Aorta (tissue), 5 donors: ENCODE measurements around the gene FURIN. TPM values are rescaled to one million over a fixed set of nuclear protein-coding genes. Genes with fewer than 3 reads are reported as not detected.

Experiments
- ATAC-seq: fragments of 200-7000 bp; cut with Tn5 transposase; one replicate; pipeline ENCODE4 v1.9.1; 2022; ENCODE audit warnings: moderate library complexity; ENCODE audit not compliant: low FRiP score
- DNase-seq, 2 donors: peaks; one replicate each; pipeline ENCODE4 v3.0.0-alpha.2; 2020
- H3K27ac ChIP-seq, 2 donors: one replicate each; pipeline ENCODE4 v1.5.1; 2013; ENCODE audit warnings: low read length in 2 of 2, mild to moderate bottlenecking in 2 of 2, moderate library complexity in 2 of 2, control low read depth in 1 of 2, inconsistent platforms in 1 of 2, low read depth in 1 of 2
- H3K27me3 ChIP-seq, 2 donors: one replicate each; pipeline ENCODE4 v1.6.1; 2013; ENCODE audit warnings: control low read depth in 1 of 2, low read length in 1 of 2, mild to moderate bottlenecking in 1 of 2, moderate library complexity in 1 of 2; ENCODE audit not compliant: insufficient read depth in 2 of 2, control insufficient read depth in 1 of 2
- H3K36me3 ChIP-seq, 2 donors: one replicate each; pipeline ENCODE4 v1.6.1; 2013; ENCODE audit warnings: control low read depth in 1 of 2, low read length in 1 of 2, mild to moderate bottlenecking in 1 of 2; ENCODE audit not compliant: insufficient read depth in 2 of 2, control insufficient read depth in 1 of 2
- H3K4me1 ChIP-seq, 2 donors: one replicate each; pipeline ENCODE4 v1.6.1; 2013; ENCODE audit warnings: low read length in 2 of 2, control low read depth in 1 of 2, mild to moderate bottlenecking in 1 of 2, moderate library complexity in 1 of 2; ENCODE audit not compliant: insufficient read depth in 2 of 2, control insufficient read depth in 1 of 2
- H3K4me3 ChIP-seq, 2 donors: one replicate each; pipeline ENCODE4 v1.5.1; 2013; ENCODE audit warnings: low read length in 2 of 2, control low read depth in 1 of 2, mild to moderate bottlenecking in 1 of 2
- H3K9me3 ChIP-seq: one replicate; pipeline ENCODE4 v1.6.1; 2013; ENCODE audit warnings: mild to moderate bottlenecking, low read length; ENCODE audit not compliant: control insufficient read depth
- WGBS, 2 donors: extraction: QIAGEN DNeasy Blood & Tissue Kit; methylation state at CpG; one replicate each; pipeline ENCODE4 v1.1.7; 2013; 5-methylcytosine and 5-hydroxymethylcytosine counted together
- intact Hi-C, 2 donors: fragments of 100-400 bp; cut with DNase I; formaldehyde crosslinking; loops; one replicate each; pipeline versions ENCODE4 v1.14.2 to v1.15.0; 2022
- polyA plus RNA-seq, 2 donors: library from polyadenylated mRNA; stranded (reverse); fragments of 200-250 nt; gene quantifications; one replicate each; pipeline ENCODE4 v1.2.3, GENCODE V29; 2013
- total RNA-seq, 2 donors: library from RNA; stranded (reverse); fragmentation: NEBNext Ultra II Directional; extraction: Animal tissue kit (Norgen Biotek cat#: 25700); gene quantifications; one replicate each; pipeline ENCODE4 v1.2.1, GENCODE V29; 2021
- donor health status: healthy with polysubstance abuse.
- donor health status: Bipolar disorder and iron deficiency.
- donor health status: DM: no; HTN: no; CAD: no.
- donor health status: DM: no; HTN: no; CAD: no.
- donor health status: DM: yes; HTN: yes; CAD: no.

Gene FURIN
- total and polyA plus RNA-seq, 4 donors = 20.9 to 65.8 (median 44.1) TPM

DNA sequence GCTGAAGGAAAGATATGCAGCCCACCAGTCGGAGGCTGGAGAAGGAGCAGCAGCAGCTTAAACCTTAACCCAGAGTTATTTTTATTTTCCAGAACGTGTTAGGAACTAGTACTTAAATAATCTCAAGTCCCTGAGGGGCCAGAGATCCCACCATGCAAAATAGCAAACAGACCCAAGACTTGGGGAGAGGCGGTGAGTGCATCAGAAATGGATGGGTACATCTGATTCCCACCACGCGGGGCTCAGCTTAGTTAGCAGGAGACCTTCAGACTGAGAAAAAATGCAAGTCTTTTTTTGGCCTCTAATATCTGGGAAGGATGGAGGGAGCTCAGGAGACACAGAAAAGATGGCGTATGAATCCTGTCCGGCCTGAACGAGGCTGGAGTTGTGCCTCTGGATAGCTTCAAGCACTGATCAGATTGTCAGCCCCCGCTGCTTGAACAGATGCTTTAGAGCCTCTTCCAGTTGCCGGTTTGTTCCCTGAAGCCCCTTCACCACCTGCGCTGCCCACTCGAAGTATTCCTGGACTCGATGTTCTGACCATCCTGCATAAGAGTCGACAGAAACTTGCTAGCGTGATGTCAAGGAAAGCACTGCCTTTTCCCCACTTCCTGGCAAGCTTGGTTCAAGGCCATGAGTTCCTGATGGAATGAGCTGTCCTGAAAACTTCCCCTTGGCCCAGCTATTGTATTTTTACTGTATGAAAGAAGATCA lies 62.6 kb downstream of the FURIN start:
- DNase-seq (no peak), ATAC-seq (no peak)
- Histone ChIP-seq H3K27me3 (no peaks in the 10 kb centered on the region), H3K4me1 (peaks cover 0 to 2% of the 10 kb centered on the region in 2 donors), H3K9me3 (no peaks in the 10 kb centered on the region), H3K36me3 (no peaks in the 10 kb centered on the region), H3K4me3 (no peak overlapping the region), H3K27ac (peak overlapping the region in 1 of 2 donors; percentile 7)
- 70 to 75% methylated on average over 15 of the region's 15 CpGs for WGBS, 2 donors
- intact Hi-C loops = loop anchor here in 1 of 2 donors (2.0 kb wide), 1 partner anchor 28 kb away; the partner anchor contains the start of gene MAN2A2

DNA sequence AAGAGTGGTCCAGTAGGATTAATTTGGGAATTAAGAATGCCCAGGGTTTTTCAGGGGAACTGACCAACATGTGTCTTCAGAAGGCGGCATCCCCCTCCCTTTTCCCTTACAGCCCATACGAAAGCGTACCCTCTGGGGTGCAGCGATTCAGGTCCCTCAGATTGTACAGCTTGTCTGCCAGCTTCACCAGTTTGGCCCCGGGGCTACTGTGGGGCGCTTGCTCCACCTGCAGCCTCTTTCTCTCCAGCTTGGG lies 63.1 kb downstream of the FURIN start:
- WGBS, 2 donors = 32 to 43% methylated on average over 6 of the region's 6 CpGs
- H3K4me1 ChIP-seq = peaks cover 0 to 6% of the 10 kb centered on the region in 2 donors
- H3K9me3 ChIP-seq = no peaks in the 10 kb centered on the region
- H3K36me3 ChIP-seq = no peaks in the 10 kb centered on the region
- ATAC-seq (no peak), DNase-seq (no peak)
- intact Hi-C loops = loop anchor here in 1 of 2 donors (2.0 kb wide), 1 partner anchor 29 kb away; the partner anchor contains the start of gene MAN2A2
- no peak overlapping the region for H3K27ac ChIP-seq
- no peaks in the 10 kb centered on the region for H3K27me3 ChIP-seq
- no peak overlapping the region for H3K4me3 ChIP-seq

DNA sequence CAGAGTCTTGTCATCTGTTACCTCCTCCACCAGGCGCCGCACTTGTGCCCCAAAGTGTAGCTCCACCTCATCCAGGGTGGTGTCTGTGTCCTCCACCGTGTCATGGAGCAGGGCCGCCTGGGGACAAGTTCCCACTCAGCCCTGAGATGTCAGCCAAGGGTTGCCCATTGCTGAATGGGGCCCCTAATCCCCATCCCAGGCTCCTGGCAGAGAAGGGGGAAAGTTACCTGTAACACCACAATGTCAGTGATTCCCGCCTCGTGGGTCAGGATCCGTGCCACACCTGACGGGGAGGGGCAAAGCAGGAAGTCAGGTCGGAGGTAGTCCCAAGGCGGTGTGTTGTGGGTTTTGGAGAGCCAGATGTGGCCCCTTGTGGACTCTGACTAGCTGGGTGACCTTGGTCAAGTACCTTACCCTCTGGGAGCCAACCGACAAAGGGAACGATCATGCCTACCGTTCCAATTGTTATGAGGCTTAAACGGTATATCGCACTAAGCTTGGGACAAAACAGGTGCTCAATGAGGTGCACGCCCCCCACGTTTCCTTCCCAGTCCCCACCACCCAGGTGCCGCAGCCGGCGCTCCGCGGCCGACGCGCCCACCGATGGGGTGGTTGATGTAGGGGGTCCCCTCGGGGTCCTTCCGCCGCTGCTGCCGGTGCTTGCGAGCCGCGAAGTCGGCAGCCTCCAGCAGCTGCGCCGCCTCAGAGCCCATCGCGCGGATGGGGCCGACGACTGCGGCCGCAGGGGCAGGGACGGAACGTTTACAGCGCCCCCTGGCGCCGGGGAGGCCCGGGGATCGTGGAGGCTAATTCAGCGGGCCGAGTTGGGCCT lies 63.7 kb downstream of the FURIN start, which contains the start of gene HDDC3:
Gene HDDC3, minus strand, starts transcription at position 722 of the 832 bp plus-strand sequence. Its CDS starts 9 bp downstream, at position 713.
- H3K9me3 ChIP-seq = no peaks in the 10 kb centered on the region
- DNase-seq (peak; percentile 94 to 98), ATAC-seq (peak; percentile 83)
- no peaks in the 10 kb centered on the region for H3K36me3 ChIP-seq
- peak within 1 kb of the TSS; percentile 42 to 60 for H3K4me3 ChIP-seq
- peak within 1 kb of the TSS in 1 of 2 donors; percentile 55 for H3K27ac ChIP-seq
- intact Hi-C loops = loop anchor here in 1 of 2 donors (2.0 kb wide), 1 partner anchor 29 kb away; the partner anchor contains the start of gene MAN2A2
- peaks cover 0 to 6% of the 10 kb centered on the region in 2 donors for H3K4me1 ChIP-seq
- WGBS, 2 donors = 1% methylated on average over 52 of the region's 52 CpGs
- H3K27me3 ChIP-seq = no peaks in the 10 kb centered on the region

DNA sequence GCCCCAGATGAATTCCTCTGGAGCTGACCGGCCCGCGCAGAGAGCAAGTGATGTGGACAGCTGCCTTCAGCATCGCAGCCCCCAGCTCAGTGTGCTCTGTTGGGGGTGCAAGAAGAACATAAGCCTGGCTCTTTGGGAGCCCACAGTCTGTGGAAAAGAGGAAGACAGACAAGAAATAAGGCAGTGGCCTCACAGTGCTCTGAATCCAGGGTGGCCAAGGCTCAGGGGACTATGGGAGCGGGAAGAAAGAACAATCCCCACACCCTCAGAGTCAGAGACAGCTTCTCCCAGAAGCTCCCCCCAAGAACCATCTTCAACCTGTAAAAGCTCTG lies 64.2 kb downstream of the FURIN start:
- Histone ChIP-seq H3K4me1 (peaks cover 0 to 6% of the 10 kb centered on the region in 2 donors), H3K9me3 (no peaks in the 10 kb centered on the region), H3K4me3 (no peak overlapping the region), H3K27ac (peak overlapping the region in 1 of 2 donors; percentile 23), H3K27me3 (no peaks in the 10 kb centered on the region), H3K36me3 (no peaks in the 10 kb centered on the region)
- 15 to 17% methylated on average over 5 of the region's 5 CpGs for WGBS, 2 donors
- ATAC-seq (no peak), DNase-seq (no peak)
- intact Hi-C loops = no loop called here

Other genes with a start within 250 kb of the FURIN start
- gene BLM, start 151.2 kb upstream of the FURIN start, total RNA-seq = 1 to 10 TPM in 1 of 2 donors, under 1 TPM in 1; 0.94 to 3.2 TPM
- 1 to 10 TPM in 1 of 2 donors, not detected in 1; 1.5 TPM for gene BLM, start 151.2 kb upstream of the FURIN start, polyA plus RNA-seq
- gene FES, start 15.9 kb downstream of the FURIN start, total RNA-seq = 10 to 100 TPM; 39.8 to 68.3 TPM
- gene FES, start 15.9 kb downstream of the FURIN start, polyA plus RNA-seq = 10 to 100 TPM; 11.6 to 26.4 TPM
- gene MAN2A2, start 34.7 kb downstream of the FURIN start, total RNA-seq = 10 to 100 TPM; 56.7 to 82.4 TPM
- gene MAN2A2, start 34.7 kb downstream of the FURIN start, polyA plus RNA-seq = 10 to 100 TPM; 19.2 to 49.2 TPM
- gene HDDC3, start 64.0 kb downstream of the FURIN start, total RNA-seq = 1 to 10 TPM; 7.3 to 7.7 TPM
- 10 to 100 TPM in 1 of 2 donors, 1 to 10 TPM in 1; 6.5 to 15.3 TPM for gene HDDC3, start 64.0 kb downstream of the FURIN start, polyA plus RNA-seq
- 10 to 100 TPM; 65.5 to 90.1 TPM for gene UNC45A, start 66.7 kb downstream of the FURIN start, total RNA-seq
- 10 to 100 TPM; 34.6 to 96.7 TPM for gene UNC45A, start 66.7 kb downstream of the FURIN start, polyA plus RNA-seq
- 10 to 100 TPM in 1 of 2 donors, 1 to 10 TPM in 1; 5.9 to 12.3 TPM for gene RCCD1, start 86.3 kb downstream of the FURIN start, total RNA-seq
- gene RCCD1, start 86.3 kb downstream of the FURIN start, polyA plus RNA-seq = 1 to 10 TPM; 3.9 to 8.2 TPM
- gene PRC1, start 125.9 kb downstream of the FURIN start, total RNA-seq = 1 to 10 TPM; 7.7 to 8.1 TPM
- gene PRC1, start 125.9 kb downstream of the FURIN start, polyA plus RNA-seq = 1 to 10 TPM; 3.5 to 6.0 TPM
- 10 to 100 TPM; 13.4 to 14.3 TPM for gene VPS33B, start 154.0 kb downstream of the FURIN start, total RNA-seq
- 10 to 100 TPM in 1 of 2 donors, 1 to 10 TPM in 1; 4.8 to 14.8 TPM for gene VPS33B, start 154.0 kb downstream of the FURIN start, polyA plus RNA-seq
- gene SV2B, start 231.7 kb downstream of the FURIN start, total RNA-seq = 1 to 10 TPM; 2.5 to 6.4 TPM
- not detected for gene SV2B, start 231.7 kb downstream of the FURIN start, polyA plus RNA-seq